ENCODE results near the gene DNAJC5. TPM values are rescaled to one million over a fixed set of nuclear protein-coding genes. Genes with fewer than 3 reads are reported as not detected.
A peak's percentile ranks its signal among the peaks of the same experiment; 100 is the strongest.

DNAJC5 gene
- total and polyA plus RNA-seq, 2 of the 8 experiments (the other 6 are each of a cell fraction or from before 2014, with no cell fraction given) = 19.2 to 31.2 TPM

DNA sequence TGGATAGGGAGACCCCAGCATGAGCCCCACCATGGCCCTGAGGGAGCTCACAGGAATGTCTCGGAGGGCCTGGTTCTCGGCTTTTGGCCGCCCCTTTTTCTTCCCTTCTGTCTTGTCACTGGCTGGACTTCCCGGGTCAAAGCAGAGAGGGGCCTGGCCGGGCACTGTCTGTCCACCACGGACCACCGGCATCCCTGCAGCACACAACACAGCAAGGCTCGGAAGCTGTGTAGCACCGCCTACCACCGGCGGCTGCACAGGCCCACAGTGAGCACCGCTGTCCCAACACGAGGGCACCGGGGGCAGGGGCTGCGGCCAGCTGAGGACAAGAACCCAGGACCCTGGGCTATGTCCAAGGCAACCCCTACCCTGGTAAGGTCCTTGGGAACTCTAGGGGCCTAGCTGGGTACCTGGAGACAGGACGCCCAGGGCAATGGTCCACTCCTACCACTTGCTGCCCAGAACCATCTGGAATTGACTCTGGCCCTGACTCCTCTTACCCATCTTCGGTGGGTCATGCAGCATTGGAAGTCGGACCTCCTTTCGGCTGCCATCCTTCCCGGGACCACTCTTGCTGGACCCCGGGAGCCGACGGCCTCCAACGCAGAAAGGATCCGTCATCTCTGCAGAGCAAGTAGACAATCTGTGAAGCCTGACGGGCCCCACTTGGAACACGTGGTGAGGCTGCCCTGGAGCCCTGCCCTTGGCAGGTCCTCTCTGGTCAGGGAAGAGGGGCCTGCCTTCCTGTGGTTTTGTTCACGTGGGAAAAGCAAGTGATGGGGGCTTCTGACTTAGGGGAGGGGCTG lies 72.6 kb downstream of the DNAJC5 start:
- H3K4me3 ChIP-seq (ENCODE audit: extremely low read depth in 1 of 4, insufficient read depth in 2 of 4, low read depth in 3 of 4, low read length in 4 of 4) = peak overlapping the region in 1 of 4 experiments; percentile 21; a peak in 1 of 8 replicates
- DNase-seq (ENCODE audit: low read depth in 1 of 2, low spot score in 2 of 2) = no peak
- no peak for TF ChIP-seq KDM4A (IDR thresholded peaks at IDR 0.05; ENCODE audit: low read depth, low read length, severe bottlenecking)
- no peak for TF ChIP-seq ASH2L (IDR thresholded peaks at IDR 0.05; ENCODE audit: low read length)
- TF ChIP-seq EGR1 (IDR thresholded peaks at IDR 0.05; ENCODE audit: borderline replicate concordance, low read depth, low read length) = no peak
- no peak for TF ChIP-seq YY1 (IDR thresholded peaks at IDR 0.05; ENCODE audit: low read depth, low read length)
- no peak for TF ChIP-seq EP300 (IDR thresholded peaks at IDR 0.05; ENCODE audit: borderline replicate concordance in 1 of 2, low read depth in 2 of 2, low read length in 2 of 2)
- no peak for TF ChIP-seq TEAD4 (IDR thresholded peaks at IDR 0.05; ENCODE audit: low read depth, low read length)
- no peak for TF ChIP-seq E2F6 (IDR thresholded peaks at IDR 0.05)
- no peak for TF ChIP-seq CBX8 (IDR thresholded peaks at IDR 0.05; ENCODE audit: borderline replicate concordance, low read depth, low read length)
- no peak for TF ChIP-seq MAX (IDR thresholded peaks at IDR 0.05)
- no peak for TF ChIP-seq GABPA (IDR thresholded peaks at IDR 0.05; ENCODE audit: borderline replicate concordance, insufficient read depth, low read length)

More for the DNA sequence above, 72.6 kb downstream of the DNAJC5 start:
- ChIA-PET POLR2A (ENCODE audit: partially characterized antibody) (interaction anchor here (0.5 to 2.6 kb wide), 6 partner anchors 8 to 57 kb away, joined by 3 to 11 read pairs (median 4); partner anchors contain the start of gene UCKL1), CTCF (ENCODE audit: partially characterized antibody) (interaction anchor here (1.4 kb wide), 1 partner anchor 33 kb away, joined by 4 read pairs; no protein-coding TSS in a partner anchor)
- Histone ChIP-seq H3K23me2 (ENCODE audit: low read depth, low read length) (peaks cover 7% of the 10 kb centered on the region; the same call in 1 of the 2 replicates), H3K14ac (ENCODE audit: insufficient read length) (no peak overlapping the region), H3K79me2 (ENCODE audit: control insufficient read depth in 1 of 2, insufficient read depth in 2 of 2, low read length in 2 of 2) (no peaks in the 10 kb centered on the region; a peak in 1 of 4 replicates), H2BK20ac (ENCODE audit: low read length) (no peak overlapping the region), H3K23ac (ENCODE audit: insufficient read length) (no peak overlapping the region), H3K27me3 (replicated peaks in 1 of 4; ENCODE audit: control insufficient read depth in 3 of 4, extremely low read depth in 1 of 4, insufficient read depth in 3 of 4, low read length in 3 of 4) (peaks cover 0 to 6% (median 2%) of the 10 kb centered on the region in 4 experiments; a peak in 2 of 7 replicates), H3K56ac (replicated peaks; ENCODE audit: insufficient read length, low read depth, low read length) (no peak overlapping the region), H2BK15ac (ENCODE audit: low read length) (no peak overlapping the region), H3K9me3 (ENCODE audit: insufficient read depth in 2 of 2, low read depth in 1 of 2, low read length in 1 of 2) (peaks cover 42 to 51% of the 10 kb centered on the region in 2 experiments), H3K4me1 (replicated peaks in 1 of 4; ENCODE audit: control insufficient read depth in 3 of 4, insufficient read depth in 4 of 4, low read length in 3 of 4) (peaks cover 0 to 13% (median 5%) of the 10 kb centered on the region in 4 experiments; a peak in 6 of 7 replicates), H2AFZ (ENCODE audit: low read length) (no peak overlapping the region), H2BK120ac (replicated peaks; ENCODE audit: low read depth, low read length) (no peak overlapping the region), H3K79me1 (ENCODE audit: low read depth, low read length) (peaks cover 4% of the 10 kb centered on the region), H4K91ac (replicated peaks; ENCODE audit: insufficient read length, low read length) (no peak overlapping the region), H3K18ac (ENCODE audit: extremely low read depth, low read length) (no peak overlapping the region), H4K20me1 (replicated peaks in 1 of 2; ENCODE audit: control insufficient read depth in 1 of 2, insufficient read depth in 2 of 2, low read length in 2 of 2) (peaks cover 0 to 3% of the 10 kb centered on the region in 2 experiments), H3K27ac (ENCODE audit: low read depth, low read length) (no peak overlapping the region), H3K4me2 (ENCODE audit: insufficient read depth in 1 of 2, low read depth in 2 of 2, low read length in 2 of 2) (no peak overlapping the region), H2AK5ac (ENCODE audit: low read depth, low read length) (no peak overlapping the region), H2BK12ac (ENCODE audit: low read depth, low read length) (no peak overlapping the region), H3K36me3 (ENCODE audit: control insufficient read depth in 2 of 4, insufficient read depth in 4 of 4, low read length in 3 of 4) (peaks cover 17 to 46% (median 36%) of the 10 kb centered on the region in 4 experiments), H4K5ac (ENCODE audit: insufficient read length, low read depth, low read length) (no peak overlapping the region), H2BK5ac (ENCODE audit: low read depth, low read length) (no peak overlapping the region), H3K9ac (replicated peaks in 1 of 4; ENCODE audit: extremely low read depth in 1 of 4, low read depth in 3 of 4, low read length in 3 of 4) (no peak overlapping the region), H4K8ac (ENCODE audit: extremely low read depth, insufficient read depth, low read length) (no peak overlapping the region; the same call in 1 of the 2 replicates), H3K4ac (replicated peaks; ENCODE audit: insufficient read length, low read depth, low read length) (no peak overlapping the region)
- no peak for FAIRE-seq
- 89% methylated on average over 19 of the region's 28 CpGs; no CpG with 5 or more reads in 1 of the 2 experiments for WGBS, 2 experiments (ENCODE audit: extremely low coverage in 1 of 2, insufficient coverage in 1 of 2, insufficient read length in 1 of 2, insufficient replicate concordance in 2 of 2, low coverage in 1 of 2, low lambda C conversion rate in 2 of 2, missing lambda C conversion rate in 1 of 2)

Measured in H1 (cell line).